Right cardiac atrium (tissue), 5 donors: ENCODE data around the gene CASP7. TPM values are rescaled to one million over a fixed set of nuclear protein-coding genes. Genes with fewer than 3 reads are reported as not detected.

ENCODE experiments used
- ATAC-seq, 2 donors: fragments of 200-7000 bp; cut with Tn5 transposase; one replicate each; pipeline versions ENCODE4 v1.8.0 to v1.9.1; 2020; ENCODE audit warnings: moderate library complexity in 2 of 2, mild to moderate bottlenecking in 1 of 2
- DNase-seq, 3 donors: peaks; one replicate each; pipeline ENCODE4 v3.0.0-alpha.2; 2020
- H3K27ac ChIP-seq: one replicate; pipeline ENCODE4 v1.5.1; 2013; ENCODE audit warnings: mild to moderate bottlenecking, low read length, control low read depth, moderate library complexity
- H3K27me3 ChIP-seq: one replicate; pipeline ENCODE4 v1.6.1; 2013; ENCODE audit not compliant: control insufficient read depth, insufficient read depth
- H3K4me1 ChIP-seq: one replicate; pipeline ENCODE4 v1.6.1; 2013; ENCODE audit warnings: low read length; ENCODE audit not compliant: control insufficient read depth, insufficient read depth
- H3K4me3 ChIP-seq: one replicate; pipeline ENCODE4 v1.5.1; 2013; ENCODE audit warnings: low read length, control low read depth
- H3K9me3 ChIP-seq: one replicate; pipeline ENCODE4 v1.6.1; 2013; ENCODE audit warnings: low read length; ENCODE audit not compliant: control insufficient read depth
- WGBS: extraction: QIAGEN DNeasy Blood & Tissue Kit; methylation state at CpG from one replicate; pipeline ENCODE4 v1.1.7; 2013; 5-methylcytosine and 5-hydroxymethylcytosine counted together
- intact Hi-C, 4 donors: fragments of 100-400 bp; cut with DNase I; formaldehyde crosslinking; loops; one replicate each; pipeline versions ENCODE4 v1.11.0 to v1.14.0; 2022 to 2023
- long read RNA-seq, 4 donors: library from polyadenylated mRNA; unstranded; transcript quantifications; one replicate each; pipeline ENCODE4 v2.0.0, GENCODE V29; 2020 to 2021
- polyA plus RNA-seq: library from polyadenylated mRNA; stranded (reverse); fragments of 200-250 nt; gene quantifications from one replicate; pipeline ENCODE4 v1.2.3, GENCODE V29; 2013
- total RNA-seq, 4 donors: library from RNA; stranded (reverse); fragmentation: NEBNext Ultra II Directional; extraction: Animal tissue kit (Norgen Biotek cat#: 25700); gene quantifications; one replicate each; pipeline ENCODE4 v1.2.1, GENCODE V29; 2021
- donor health status: healthy with polysubstance abuse.
- donor health status: DM: no; HTN: yes; CAD: no.
- donor health status: DM: no; HTN: no; CAD: no.
- donor health status: DM: no; HTN: yes; CAD: no; lungs with severe emphysema.
- donor health status: DM: yes; HTN: yes; CAD: no.

The CASP7 gene
- total RNA-seq, result 10 to 100 TPM; 10.4 to 17.2 (median 13.9) TPM
- polyA plus RNA-seq, result 9.4 TPM
- long read RNA-seq, donor 1, transcript CASP7-211 (7 exons, 2,467 nt), result minor isoform, 7 of 30 reads
- long read RNA-seq, donor 1, transcript CASP7-203 (7 exons, 2,377 nt), result major isoform, 15 of 30 reads
- long read RNA-seq, donor 1, partial matches to known transcripts, result 2 of 30 reads
- long read RNA-seq, donor 1, other reads (novel, unspliced or antisense), result 4 of 30 reads
- long read RNA-seq, donor 2, transcript CASP7-203 (7 exons, 2,377 nt), result major isoform, 5 of 10 reads
- long read RNA-seq, donor 2, partial matches to known transcripts, result 0 of 10 reads
- long read RNA-seq, donor 2, other reads (novel, unspliced or antisense), result 3 of 10 reads
- long read RNA-seq, donor 3, transcript CASP7-203 (7 exons, 2,377 nt), result major isoform, 29 of 62 reads
- long read RNA-seq, donor 3, transcript CASP7-211 (7 exons, 2,467 nt), result minor isoform, 18 of 62 reads
- long read RNA-seq, donor 3, partial matches to known transcripts, result 1 of 62 reads
- long read RNA-seq, donor 3, other reads (novel, unspliced or antisense), result 12 of 62 reads
- long read RNA-seq, donor 4, transcript CASP7-203 (7 exons, 2,377 nt), result major isoform, 5 of 7 reads
- long read RNA-seq, donor 4, partial matches to known transcripts, result 0 of 7 reads
- long read RNA-seq, donor 4, other reads (novel, unspliced or antisense), result 0 of 7 reads

- Histone ChIP-seq H3K9me3 (no peaks in the 10 kb centered on the region), H3K4me3 (peak within 1 kb of the TSS; percentile 90), H3K4me1 (peaks cover 4% of the 10 kb centered on the region), H3K27ac (peak within 1 kb of the TSS; percentile 59), H3K27me3 (no peaks in the 10 kb centered on the region)
- ATAC-seq, result peak; percentile 97 to 98
- WGBS, result under 1% methylated on average over 68 of the region's 68 CpGs
- peak; percentile 85 to 94 (median 92) for DNase-seq
- intact Hi-C loops, result no loop called here
Measured at GRCh38 chr10:113679463-113680189, at the start of gene CASP7. TSS of gene CASP7 (plus strand) at chr10:113679912. CDS start at chr10:113697494, 17,582 bp downstream.

- WGBS, result 93% methylated on average over 5 of the region's 5 CpGs
- ATAC-seq, result no peak
Measured at GRCh38 chr10:113630929-113631533, 48.7 kb upstream of the CASP7 start.

GRCh38 chr10:113631684-113632367 is 47.9 kb upstream of the CASP7 start:
- H3K27ac ChIP-seq, result no peak overlapping the region

More at GRCh38 chr10:113630929-113631533, 48.7 kb upstream of the CASP7 start:
- no peak for DNase-seq
- Histone ChIP-seq H3K27ac (no peak overlapping the region), H3K27me3 (no peaks in the 10 kb centered on the region), H3K4me1 (peaks cover 6% of the 10 kb centered on the region), H3K9me3 (no peaks in the 10 kb centered on the region), H3K4me3 (no peak overlapping the region)
- intact Hi-C loops, result no loop called here

GRCh38 chr10:113639966-113640365 is 39.7 kb upstream of the CASP7 start:
- no peaks in the 10 kb centered on the region for H3K27me3 ChIP-seq
- peaks cover 4% of the 10 kb centered on the region for H3K4me1 ChIP-seq
- intact Hi-C loops, result no loop called here
- no peak for ATAC-seq
- no peak for DNase-seq
- no peaks in the 10 kb centered on the region for H3K9me3 ChIP-seq
- no peak overlapping the region for H3K27ac ChIP-seq
- 56% methylated on average over 3 of the region's 3 CpGs for WGBS
- no peak overlapping the region for H3K4me3 ChIP-seq

More at GRCh38 chr10:113631684-113632367, 47.9 kb upstream of the CASP7 start:
- ATAC-seq (no peak), DNase-seq (no peak)
- Histone ChIP-seq H3K4me3 (no peak overlapping the region), H3K9me3 (no peaks in the 10 kb centered on the region), H3K27me3 (no peaks in the 10 kb centered on the region), H3K4me1 (peaks cover 2% of the 10 kb centered on the region)
- intact Hi-C loops, result no loop called here
- WGBS, result 41% methylated on average over 6 of the region's 6 CpGs

- Histone ChIP-seq H3K4me3 (no peak overlapping the region), H3K27ac (no peak overlapping the region), H3K9me3 (no peaks in the 10 kb centered on the region), H3K27me3 (no peaks in the 10 kb centered on the region), H3K4me1 (peaks cover 6% of the 10 kb centered on the region)
- 78% methylated on average over 4 of the region's 4 CpGs for WGBS
- intact Hi-C loops, result no loop called here
- ATAC-seq (no peak), DNase-seq (no peak)
Measured at GRCh38 chr10:113641702-113642101, 38.0 kb upstream of the CASP7 start.

GRCh38 chr10:113643183-113643582 is 36.5 kb upstream of the CASP7 start:
- Histone ChIP-seq H3K4me3 (no peak overlapping the region), H3K9me3 (no peaks in the 10 kb centered on the region), H3K4me1 (peaks cover 9% of the 10 kb centered on the region), H3K27ac (no peak overlapping the region), H3K27me3 (no peaks in the 10 kb centered on the region)
- DNase-seq (no peak), ATAC-seq (no peak)
- whole genome bisulfite sequencing, result 82% methylated on average over 4 of the region's 4 CpGs
- intact Hi-C loops, result no loop called here

GRCh38 chr10:113644185-113645120 is 35.3 kb upstream of the CASP7 start:
- Histone ChIP-seq H3K4me1 (peaks cover 9% of the 10 kb centered on the region), H3K4me3 (no peak overlapping the region), H3K27ac (peak overlapping the region; percentile 56), H3K27me3 (no peaks in the 10 kb centered on the region), H3K9me3 (no peaks in the 10 kb centered on the region)
- peak in 1 of 3 donors; percentile 23 for DNase-seq
- intact Hi-C loops, result no loop called here
- peak; percentile 49 to 79 for ATAC-seq
- 14% methylated on average over 7 of the region's 7 CpGs for WGBS

- intact Hi-C loops, result no loop called here
- DNase-seq, result peak; percentile 62 to 68 (median 65)
- peak overlapping the region; percentile 86 for H3K27ac ChIP-seq
- H3K9me3 ChIP-seq, result no peaks in the 10 kb centered on the region
- H3K4me1 ChIP-seq, result peaks cover 9% of the 10 kb centered on the region
- no peak overlapping the region for H3K4me3 ChIP-seq
- H3K27me3 ChIP-seq, result no peaks in the 10 kb centered on the region
- peak; percentile 66 for ATAC-seq
- WGBS, result 54% methylated on average over 10 of the region's 10 CpGs
Measured at GRCh38 chr10:113646336-113647201, 33.1 kb upstream of the CASP7 start.

GRCh38 chr10:113647812-113648211 is 31.9 kb upstream of the CASP7 start:
- intact Hi-C loops, result no loop called here
- no peak overlapping the region for H3K4me3 ChIP-seq
- ATAC-seq (no peak), DNase-seq (no peak)
- peaks cover 6% of the 10 kb centered on the region for H3K4me1 ChIP-seq
- 45% methylated on average over 3 of the region's 3 CpGs for WGBS
- H3K27ac ChIP-seq, result peak overlapping the region; percentile 85
- H3K27me3 ChIP-seq, result no peaks in the 10 kb centered on the region
- H3K9me3 ChIP-seq, result no peaks in the 10 kb centered on the region
